Measurements from ENCODE around the gene OR10A2. TPM values are rescaled to one million over a fixed set of nuclear protein-coding genes. Genes with fewer than 3 reads are reported as not detected.

Gene OR10A2
- polyA plus RNA-seq, 1 of the 3 experiments (the other 2 are of a cell fraction): not detected

DNA sequence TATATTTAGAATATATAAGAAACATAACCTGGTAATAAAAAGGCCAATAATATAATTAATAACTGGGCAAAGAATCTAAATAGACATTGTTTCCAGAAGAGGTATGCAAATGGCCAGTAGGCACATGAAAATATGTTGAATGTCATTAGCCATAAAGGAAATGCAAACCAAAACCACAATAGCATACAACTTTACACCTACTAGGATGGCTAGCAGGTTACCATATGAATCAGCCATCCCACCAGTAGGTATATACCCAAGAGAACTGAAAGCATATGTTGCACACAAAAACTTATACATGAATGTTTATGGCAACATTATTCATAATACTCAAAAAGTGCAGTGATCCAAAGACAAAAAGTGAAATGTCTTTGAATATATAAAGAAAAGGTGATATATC lies 32.2 kb downstream of the OR10A2 start:
- ChIA-PET CTCF (no interaction called here), POLR2A (no interaction called here)
- H3K4me1 ChIP-seq (ENCODE audit: control insufficient read depth in 1 of 2, insufficient read depth in 2 of 2, low read depth in 1 of 2, low read length in 1 of 2): no peaks in the 10 kb centered on the region
- H3K4me2 ChIP-seq: no peak overlapping the region
- no peak overlapping the region for H3K9ac ChIP-seq
- H3K79me2 ChIP-seq (ENCODE audit: insufficient read depth): no peaks in the 10 kb centered on the region
- TF ChIP-seq, protein P1, sequence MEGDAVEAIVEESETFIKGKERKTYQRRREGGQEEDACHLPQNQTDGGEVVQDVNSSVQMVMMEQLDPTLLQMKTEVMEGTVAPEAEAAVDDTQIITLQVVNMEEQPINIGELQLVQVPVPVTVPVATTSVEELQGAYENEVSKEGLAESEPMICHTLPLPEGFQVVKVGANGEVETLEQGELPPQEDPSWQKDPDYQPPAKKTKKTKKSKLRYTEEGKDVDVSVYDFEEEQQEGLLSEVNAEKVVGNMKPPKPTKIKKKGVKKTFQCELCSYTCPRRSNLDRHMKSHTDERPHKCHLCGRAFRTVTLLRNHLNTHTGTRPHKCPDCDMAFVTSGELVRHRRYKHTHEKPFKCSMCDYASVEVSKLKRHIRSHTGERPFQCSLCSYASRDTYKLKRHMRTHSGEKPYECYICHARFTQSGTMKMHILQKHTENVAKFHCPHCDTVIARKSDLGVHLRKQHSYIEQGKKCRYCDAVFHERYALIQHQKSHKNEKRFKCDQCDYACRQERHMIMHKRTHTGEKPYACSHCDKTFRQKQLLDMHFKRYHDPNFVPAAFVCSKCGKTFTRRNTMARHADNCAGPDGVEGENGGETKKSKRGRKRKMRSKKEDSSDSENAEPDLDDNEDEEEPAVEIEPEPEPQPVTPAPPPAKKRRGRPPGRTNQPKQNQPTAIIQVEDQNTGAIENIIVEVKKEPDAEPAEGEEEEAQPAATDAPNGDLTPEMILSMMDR (IDR thresholded peaks at IDR 0.05): no peak
- TF ChIP-seq TEAD4 (IDR thresholded peaks at IDR 0.05; ENCODE audit: borderline replicate concordance, insufficient read depth) (no peak), RXRA (IDR thresholded peaks at IDR 0.05; ENCODE audit: borderline replicate concordance, low read depth) (no peak), CHD2 (IDR thresholded peaks at IDR 0.05; ENCODE audit: low read length, partially characterized antibody) (no peak), EP300 (IDR thresholded peaks at IDR 0.05; ENCODE audit: borderline replicate concordance in 1 of 2, low read depth in 1 of 2, low read length in 1 of 2) (no peak), EZH2phosphoT487 (IDR thresholded peaks at IDR 0.05; ENCODE audit: borderline replicate concordance, low read depth) (no peak), GABPA (IDR thresholded peaks at IDR 0.05; ENCODE audit: low read depth) (no peak), POLR2AphosphoS5 (IDR thresholded peaks at IDR 0.05; ENCODE audit: low read depth, low read length) (no peak), NFIC (IDR thresholded peaks at IDR 0.05; ENCODE audit: borderline replicate concordance) (no peak), NRF1 (IDR thresholded peaks at IDR 0.05; ENCODE audit: low read depth, low read length) (no peak), RCOR1 (IDR thresholded peaks at IDR 0.05; ENCODE audit: low read length) (no peak), TCF12 (IDR thresholded peaks at IDR 0.05) (no peak), RAD21 (IDR thresholded peaks at IDR 0.05; ENCODE audit: low read length) (no peak), SIN3A (IDR thresholded peaks at IDR 0.05; ENCODE audit: borderline replicate concordance, low read depth, low read length) (no peak)
- TF ChIP-seq, protein P2, sequence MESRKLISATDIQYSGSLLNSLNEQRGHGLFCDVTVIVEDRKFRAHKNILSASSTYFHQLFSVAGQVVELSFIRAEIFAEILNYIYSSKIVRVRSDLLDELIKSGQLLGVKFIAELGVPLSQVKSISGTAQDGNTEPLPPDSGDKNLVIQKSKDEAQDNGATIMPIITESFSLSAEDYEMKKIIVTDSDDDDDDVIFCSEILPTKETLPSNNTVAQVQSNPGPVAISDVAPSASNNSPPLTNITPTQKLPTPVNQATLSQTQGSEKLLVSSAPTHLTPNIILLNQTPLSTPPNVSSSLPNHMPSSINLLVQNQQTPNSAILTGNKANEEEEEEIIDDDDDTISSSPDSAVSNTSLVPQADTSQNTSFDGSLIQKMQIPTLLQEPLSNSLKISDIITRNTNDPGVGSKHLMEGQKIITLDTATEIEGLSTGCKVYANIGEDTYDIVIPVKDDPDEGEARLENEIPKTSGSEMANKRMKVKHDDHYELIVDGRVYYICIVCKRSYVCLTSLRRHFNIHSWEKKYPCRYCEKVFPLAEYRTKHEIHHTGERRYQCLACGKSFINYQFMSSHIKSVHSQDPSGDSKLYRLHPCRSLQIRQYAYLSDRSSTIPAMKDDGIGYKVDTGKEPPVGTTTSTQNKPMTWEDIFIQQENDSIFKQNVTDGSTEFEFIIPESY (IDR thresholded peaks at IDR 0.05; ENCODE audit: borderline replicate concordance, low read depth): no peak
- H3K9me2 ChIP-seq: no peaks in the 10 kb centered on the region
- no peaks in the 10 kb centered on the region for H3K9me3 ChIP-seq
- no peak overlapping the region for H3K27ac ChIP-seq (ENCODE audit: low read depth in 2 of 2, low read length in 1 of 2)
- no peaks in the 10 kb centered on the region for H3K36me3 ChIP-seq (replicated peaks in 1 of 2; ENCODE audit: control insufficient read depth in 1 of 2, insufficient read depth in 2 of 2, low read length in 1 of 2)
- no peak overlapping the region for H3K4me3 ChIP-seq (ENCODE audit: low read depth in 2 of 2, low read length in 1 of 2)
- DNase-seq: no peak
- H4K20me1 ChIP-seq (ENCODE audit: insufficient read depth): no peaks in the 10 kb centered on the region
- H2AFZ ChIP-seq (ENCODE audit: low read depth): no peak overlapping the region
- no peaks in the 10 kb centered on the region for H3K27me3 ChIP-seq (ENCODE audit: insufficient read depth)
- H3F3A ChIP-seq (replicated peaks; ENCODE audit: insufficient read depth): no peaks in the 10 kb centered on the region

DNA sequence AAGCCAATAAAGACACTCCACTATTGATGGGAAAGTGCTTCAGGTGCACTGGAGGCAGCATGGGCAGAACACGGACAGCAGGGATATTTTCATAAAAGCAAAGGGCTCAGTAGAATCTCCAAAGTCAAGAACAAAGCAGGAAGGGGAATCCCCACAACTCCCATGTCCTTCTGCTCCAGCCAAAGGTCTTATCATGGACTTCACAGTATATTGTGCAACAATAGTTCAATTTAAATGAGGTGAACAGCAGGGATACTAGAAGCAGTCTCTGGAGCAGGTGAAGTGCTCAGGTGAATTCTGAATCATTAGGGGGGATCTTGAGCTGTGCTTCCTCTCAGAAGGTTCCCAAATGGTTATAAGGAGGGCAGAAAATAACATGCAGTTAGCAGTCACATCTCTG lies 36.1 kb downstream of the OR10A2 start:
- no peak for DNase-seq
- H3K9me2 ChIP-seq: no peaks in the 10 kb centered on the region
- H3F3A ChIP-seq (replicated peaks; ENCODE audit: insufficient read depth): no peaks in the 10 kb centered on the region
- no peak overlapping the region for H3K4me3 ChIP-seq (ENCODE audit: low read depth in 2 of 2, low read length in 1 of 2)
- H3K9ac ChIP-seq: no peak overlapping the region
- no peak overlapping the region for H3K27ac ChIP-seq (ENCODE audit: low read depth in 2 of 2, low read length in 1 of 2)
- H3K79me2 ChIP-seq (ENCODE audit: insufficient read depth): no peaks in the 10 kb centered on the region
- no peaks in the 10 kb centered on the region for H4K20me1 ChIP-seq (ENCODE audit: insufficient read depth)
- no peak overlapping the region for H3K4me2 ChIP-seq
- 0% methylated on average over 1 of the region's 1 CpG for WGBS (ENCODE audit: low lambda C conversion rate)
- H3K36me3 ChIP-seq (replicated peaks in 1 of 2; ENCODE audit: control insufficient read depth in 1 of 2, insufficient read depth in 2 of 2, low read length in 1 of 2): no peaks in the 10 kb centered on the region
- CTCF ChIA-PET: no interaction called here
- no peak overlapping the region for H2AFZ ChIP-seq (ENCODE audit: low read depth)
- H3K4me1 ChIP-seq (ENCODE audit: control insufficient read depth in 1 of 2, insufficient read depth in 2 of 2, low read depth in 1 of 2, low read length in 1 of 2): no peaks in the 10 kb centered on the region
- POLR2A ChIA-PET: no interaction called here
- no peaks in the 10 kb centered on the region for H3K27me3 ChIP-seq (ENCODE audit: insufficient read depth)
- H3K9me3 ChIP-seq: no peaks in the 10 kb centered on the region
- TF ChIP-seq, protein P3, sequence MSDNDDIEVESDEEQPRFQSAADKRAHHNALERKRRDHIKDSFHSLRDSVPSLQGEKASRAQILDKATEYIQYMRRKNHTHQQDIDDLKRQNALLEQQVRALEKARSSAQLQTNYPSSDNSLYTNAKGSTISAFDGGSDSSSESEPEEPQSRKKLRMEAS (IDR thresholded peaks at IDR 0.05; ENCODE audit: low read depth): no peak
- no peak for TF ChIP-seq FOXM1 (IDR thresholded peaks at IDR 0.05; ENCODE audit: low read depth)
- no peak for TF ChIP-seq TEAD4 (IDR thresholded peaks at IDR 0.05; ENCODE audit: borderline replicate concordance, insufficient read depth)
- no peak for TF ChIP-seq ELF1 (IDR thresholded peaks at IDR 0.05)
- TF ChIP-seq, protein P4, sequence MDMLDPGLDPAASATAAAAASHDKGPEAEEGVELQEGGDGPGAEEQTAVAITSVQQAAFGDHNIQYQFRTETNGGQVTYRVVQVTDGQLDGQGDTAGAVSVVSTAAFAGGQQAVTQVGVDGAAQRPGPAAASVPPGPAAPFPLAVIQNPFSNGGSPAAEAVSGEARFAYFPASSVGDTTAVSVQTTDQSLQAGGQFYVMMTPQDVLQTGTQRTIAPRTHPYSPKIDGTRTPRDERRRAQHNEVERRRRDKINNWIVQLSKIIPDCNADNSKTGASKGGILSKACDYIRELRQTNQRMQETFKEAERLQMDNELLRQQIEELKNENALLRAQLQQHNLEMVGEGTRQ (IDR thresholded peaks at IDR 0.05; ENCODE audit: borderline replicate concordance, low read depth, low read length): no peak
- TF ChIP-seq RAD21 (IDR thresholded peaks at IDR 0.05; ENCODE audit: low read length): no peak
- TF ChIP-seq FOSL2 (IDR thresholded peaks at IDR 0.05; ENCODE audit: borderline replicate concordance, low read depth): no peak
- no peak for TF ChIP-seq TCF12 (IDR thresholded peaks at IDR 0.05)
- TF ChIP-seq EP300 (IDR thresholded peaks at IDR 0.05; ENCODE audit: borderline replicate concordance in 1 of 2, low read depth in 1 of 2, low read length in 1 of 2): no peak
- TF ChIP-seq, protein P5, sequence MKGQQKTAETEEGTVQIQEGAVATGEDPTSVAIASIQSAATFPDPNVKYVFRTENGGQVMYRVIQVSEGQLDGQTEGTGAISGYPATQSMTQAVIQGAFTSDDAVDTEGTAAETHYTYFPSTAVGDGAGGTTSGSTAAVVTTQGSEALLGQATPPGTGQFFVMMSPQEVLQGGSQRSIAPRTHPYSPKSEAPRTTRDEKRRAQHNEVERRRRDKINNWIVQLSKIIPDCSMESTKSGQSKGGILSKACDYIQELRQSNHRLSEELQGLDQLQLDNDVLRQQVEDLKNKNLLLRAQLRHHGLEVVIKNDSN (IDR thresholded peaks at IDR 0.05; ENCODE audit: borderline replicate concordance, low read depth): no peak
- no peak for TF ChIP-seq FOXJ3 (CRISPR knock-in tag; IDR thresholded peaks at IDR 0.05)

All from SK-N-SH (cell line).